Retina (tissue), 1 donor: Measurements from ENCODE around the gene TCF15.
"Not testable (repeated sequence)": the region's sequence is repeated elsewhere in the genome, so short reads cannot be mapped to it uniquely, and the experiment has no call there.

Source experiments
- DNase-seq: peaks from one replicate; pipeline ENCODE4 v3.0.0-alpha.2; 2016

The TCF15 gene

GRCh38 chr20:610130-611046 lies at the start of gene TCF15:
TCF15 (minus strand) TSS chr20:610309; CDS start chr20:610237, 72 bp downstream.
- peak; percentile 67 for DNase-seq

- DNase-seq: no peak
Observed at GRCh38 chr20:658731-659291, 48.7 kb upstream of the TCF15 start.

DNA sequence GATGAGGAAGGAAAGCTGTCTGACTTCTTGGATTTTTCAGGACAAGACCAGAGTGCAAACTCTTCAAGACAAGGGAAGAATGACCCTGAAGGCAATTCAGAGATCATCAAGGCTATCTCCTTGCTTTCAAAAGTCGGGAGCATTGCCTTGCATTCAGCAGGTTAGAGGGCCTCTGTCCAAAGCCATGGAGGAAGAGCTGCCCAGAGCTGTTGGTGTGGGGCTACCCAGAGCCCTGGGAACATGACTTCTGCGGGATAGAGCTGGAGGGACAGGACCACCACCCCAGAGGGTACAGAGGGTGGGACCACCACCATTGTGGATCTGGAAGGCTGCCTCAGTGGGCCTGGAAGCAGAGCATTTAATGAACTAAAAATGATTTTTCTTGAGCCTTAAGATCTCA lies 48.1 kb upstream of the TCF15 start:
- no peak for DNase-seq

DNA sequence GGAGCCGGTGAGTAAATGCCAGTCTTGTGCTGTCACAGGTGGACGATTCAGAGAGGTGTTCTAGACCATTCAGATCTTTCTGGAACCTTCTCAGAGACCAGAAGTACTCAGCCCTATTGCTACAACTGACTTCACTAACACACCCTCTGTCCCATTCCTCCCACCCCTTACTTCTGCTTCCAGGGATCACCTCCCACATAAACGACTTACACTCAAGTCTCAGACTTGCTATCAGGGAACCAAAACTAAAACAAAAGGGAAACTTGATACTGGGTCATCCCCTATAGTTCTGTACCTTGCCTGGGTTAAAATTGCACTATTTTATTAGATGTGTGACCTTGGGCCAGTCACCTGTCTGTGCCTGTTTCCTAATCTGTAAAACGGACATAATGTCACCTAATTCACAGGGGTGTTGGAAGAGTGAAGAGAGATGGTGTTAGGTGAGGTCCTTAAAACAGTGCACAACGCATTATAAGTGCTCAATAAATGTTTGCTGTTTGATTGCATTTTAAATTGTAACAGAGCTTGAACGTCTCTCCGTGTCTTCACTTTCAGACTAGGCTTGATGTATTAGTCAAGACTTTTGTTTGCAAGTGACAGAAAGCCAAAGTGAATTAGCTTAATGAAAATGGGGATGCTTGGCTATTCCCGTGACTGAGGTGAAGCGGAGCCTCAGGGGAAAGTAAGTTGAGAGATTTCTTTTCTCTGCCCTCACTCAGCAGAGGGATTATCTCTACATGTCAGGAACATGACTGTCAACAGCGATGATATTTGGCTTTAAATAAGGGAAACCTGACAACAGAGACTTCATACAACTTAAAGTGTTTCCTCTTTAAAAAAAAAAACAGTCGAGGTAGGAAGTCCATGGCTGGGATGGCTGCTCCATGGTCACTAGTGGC lies 45.9 kb upstream of the TCF15 start:
- no peak for DNase-seq

DNA sequence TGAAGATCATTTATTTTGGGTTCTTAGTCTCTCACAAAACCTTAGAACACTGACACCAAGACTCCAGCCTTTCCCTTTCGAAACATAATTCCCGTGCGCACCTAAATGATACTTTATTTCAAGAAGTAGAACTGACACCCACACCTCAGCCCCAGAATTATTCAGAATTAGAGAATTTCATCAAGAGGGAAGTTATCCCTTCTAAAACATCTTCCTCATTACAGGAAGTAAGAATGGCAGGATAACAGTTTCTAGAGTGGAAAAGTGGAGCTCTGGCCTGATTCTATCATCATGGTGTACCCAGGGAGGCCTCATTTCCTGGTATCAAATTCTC lies 44.3 kb upstream of the TCF15 start:
- DNase-seq: no peak

DNA sequence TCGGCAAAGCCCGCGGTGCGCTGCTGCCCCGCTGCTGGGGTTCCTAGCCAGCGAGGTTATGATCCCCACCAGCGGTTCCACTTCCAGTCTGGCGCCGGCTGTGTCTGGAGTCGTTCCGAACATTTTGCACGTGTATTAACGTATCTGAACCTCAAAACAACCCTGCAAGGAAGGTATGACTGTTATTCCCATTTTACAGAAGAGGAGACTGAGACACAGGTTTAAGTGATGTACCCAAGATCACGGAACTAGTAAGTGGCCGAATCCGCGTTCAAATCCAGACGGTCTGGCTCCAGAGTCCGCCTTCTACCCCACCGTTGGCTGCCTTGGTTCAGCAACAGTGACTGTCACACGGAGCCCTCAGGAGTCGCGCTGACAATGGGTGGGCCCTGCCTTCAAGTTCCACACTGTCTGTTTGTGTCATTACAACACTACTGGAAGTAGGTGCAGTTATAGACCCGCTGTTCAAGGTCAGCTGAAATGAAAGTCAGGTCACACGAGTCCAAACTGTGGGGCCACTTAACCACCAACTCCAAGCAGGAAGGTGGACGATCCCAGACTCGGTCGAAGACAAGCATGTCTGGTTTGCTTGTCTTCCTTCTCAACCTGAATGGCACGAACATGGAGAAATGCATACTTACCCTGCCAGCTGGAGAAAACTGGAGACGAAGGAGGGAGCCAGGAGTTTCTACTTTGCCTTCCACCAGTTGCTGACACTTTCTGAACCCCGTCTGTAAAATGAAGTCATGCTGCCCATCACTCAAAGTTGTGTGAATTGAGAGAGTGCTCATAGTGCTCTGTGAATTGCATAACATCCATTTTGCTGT lies 43.7 kb upstream of the TCF15 start:
- DNase-seq: no peak

- DNase-seq: peak; percentile 83
Observed at GRCh38 chr20:653110-653589, 43.0 kb upstream of the TCF15 start, which contains the start of gene SRXN1. SRXN1 (minus strand) TSS chr20:653200; CDS start chr20:653185, 15 bp downstream.

DNA sequence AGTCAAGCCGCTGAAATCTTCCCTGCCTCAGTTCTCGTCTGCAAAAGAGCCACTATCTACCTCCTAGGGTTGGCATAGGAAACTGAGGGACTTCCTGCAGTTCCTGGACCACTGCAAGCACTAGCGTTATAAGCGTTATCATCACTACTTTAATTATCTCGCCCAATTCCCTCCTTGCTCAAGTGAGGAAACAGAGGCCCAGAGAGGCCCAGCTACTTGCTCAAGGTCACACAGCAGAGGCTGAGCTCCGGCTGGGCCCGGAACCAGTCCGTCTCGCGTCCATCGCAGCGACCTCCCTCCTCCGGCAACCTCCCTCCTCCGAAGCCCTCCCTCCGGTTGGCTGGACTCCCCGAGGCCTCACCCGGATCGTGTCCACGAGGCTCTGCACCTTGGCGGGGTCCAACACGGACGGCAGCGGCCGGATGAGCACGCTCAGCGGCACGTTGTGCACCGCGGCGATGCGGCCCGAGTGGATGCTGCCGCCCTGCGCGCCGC lies 42.6 kb upstream of the TCF15 start:
- peak; percentile 54 for DNase-seq

DNA sequence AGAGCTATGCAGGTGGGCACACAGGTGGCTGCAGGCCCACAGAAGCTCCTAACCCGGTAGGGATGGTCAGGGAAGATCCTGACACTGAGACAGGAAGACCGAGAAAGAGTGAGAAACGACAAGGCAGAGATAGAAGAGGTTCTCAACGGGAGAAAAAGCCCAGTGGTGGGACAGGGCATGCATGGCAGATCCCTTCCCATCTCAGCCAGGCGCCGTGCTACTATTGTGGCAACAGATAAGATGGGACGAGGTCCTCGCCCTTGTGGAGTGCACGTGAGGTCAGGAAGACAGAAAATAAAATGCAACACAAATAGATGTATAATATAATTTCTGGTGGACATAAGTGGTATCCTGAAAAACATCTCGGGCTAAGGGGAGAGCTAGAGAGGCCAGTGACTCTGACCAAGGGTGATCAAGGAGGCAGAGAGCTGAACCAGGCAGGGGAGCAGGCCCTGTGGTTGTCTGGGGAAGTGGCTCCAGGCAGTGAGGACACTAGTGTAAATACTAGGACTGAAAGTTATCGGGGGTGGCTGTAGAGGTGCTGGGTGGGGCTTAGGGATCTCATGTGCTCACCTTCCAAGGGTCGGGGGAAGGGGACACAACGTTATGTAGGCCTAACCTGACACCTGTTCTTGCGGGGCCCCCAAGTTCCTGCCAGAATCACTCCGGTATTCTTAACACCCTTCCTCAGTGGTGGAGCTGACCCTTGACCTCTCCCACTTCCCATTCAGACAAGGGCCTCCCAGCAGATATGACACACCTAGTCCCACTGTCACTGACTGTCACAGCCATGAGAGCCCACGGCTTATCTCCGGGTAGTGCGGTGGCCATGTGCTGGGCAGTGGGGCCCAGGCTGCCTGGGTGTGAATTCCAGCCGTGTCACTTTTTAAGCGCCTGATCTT lies 41.9 kb upstream of the TCF15 start:
- no peak for DNase-seq

DNA sequence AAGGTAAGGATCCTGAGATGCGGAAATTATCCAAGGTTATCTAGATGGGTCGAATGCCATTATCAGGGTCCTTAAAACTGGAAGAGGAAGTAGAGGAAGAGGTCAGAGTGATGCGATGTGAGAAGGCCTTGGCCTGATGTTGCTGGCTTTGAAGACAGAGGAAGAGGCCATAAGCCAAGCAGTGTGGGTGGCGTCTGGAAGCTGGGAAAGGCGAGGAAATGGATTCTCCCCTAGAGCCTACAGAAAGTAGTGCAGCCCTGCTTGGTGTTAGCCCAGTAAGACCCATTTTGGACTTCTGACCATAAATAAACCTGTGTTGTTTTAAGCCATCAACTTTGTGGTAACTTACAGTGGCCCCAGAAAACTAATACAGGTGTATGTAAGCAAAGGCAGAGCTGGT lies 40.8 kb upstream of the TCF15 start:
- DNase-seq: no peak

DNA sequence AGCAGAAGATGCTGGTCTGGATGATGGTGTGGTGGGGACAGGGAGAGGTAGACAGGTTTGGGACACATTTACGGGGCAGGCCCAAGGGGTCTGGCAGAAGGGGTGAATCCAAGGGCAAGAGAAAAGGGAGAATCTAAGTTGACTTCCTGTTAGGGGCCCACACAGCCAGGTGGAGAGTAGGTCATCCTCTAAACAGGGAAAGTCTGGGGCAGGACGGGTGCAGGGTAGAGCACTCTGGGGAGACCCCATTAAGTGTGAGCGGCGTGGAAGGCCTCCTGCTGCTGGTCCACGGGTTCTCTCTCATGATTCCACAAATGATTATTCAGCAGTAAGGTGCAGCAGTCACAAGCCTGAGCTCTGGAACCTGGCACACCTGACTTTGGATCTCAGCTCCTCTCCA lies 40.2 kb upstream of the TCF15 start:
- DNase-seq: no peak

GRCh38 chr20:647479-648019 lies 37.4 kb upstream of the TCF15 start:
- no peak for DNase-seq

GRCh38 chr20:646868-647233 lies 36.7 kb upstream of the TCF15 start:
- no peak for DNase-seq

GRCh38 chr20:646107-646867 lies 36.2 kb upstream of the TCF15 start:
- no peak for DNase-seq

GRCh38 chr20:645318-646106 lies 35.4 kb upstream of the TCF15 start:
- DNase-seq: peak; percentile 91

- DNase-seq: no peak
Observed at GRCh38 chr20:644692-645317, 34.7 kb upstream of the TCF15 start.

GRCh38 chr20:642398-643174 lies 32.5 kb upstream of the TCF15 start:
- DNase-seq: peak; percentile 69

DNA sequence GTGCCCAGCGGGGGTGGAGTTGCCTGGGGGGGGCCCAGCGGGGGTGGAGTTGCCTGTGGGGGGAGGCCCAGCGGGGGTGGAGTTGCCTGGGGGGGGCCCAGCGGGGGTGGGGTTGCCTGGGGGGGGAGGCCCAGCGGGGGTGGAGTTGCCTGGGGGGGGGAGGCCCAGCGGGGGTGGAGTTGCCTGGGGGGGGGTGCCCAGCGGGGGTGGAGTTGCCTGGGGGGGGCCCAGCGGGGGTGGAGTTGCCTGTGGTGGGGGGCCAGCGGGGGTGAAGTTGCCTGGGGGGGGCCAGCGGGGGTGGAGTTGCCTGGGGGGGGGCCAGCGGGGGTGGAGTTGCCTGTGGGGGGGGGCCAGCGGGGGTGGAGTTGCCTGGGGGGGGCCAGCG lies 31.9 kb upstream of the TCF15 start:
- DNase-seq: not testable (repeated sequence)
